Measurements from ENCODE around the gene ODAD3. TPM values are rescaled to one million over a fixed set of nuclear protein-coding genes. Genes with fewer than 3 reads are reported as not detected.

ODAD3 gene
- total RNA-seq, 1 donor from 2014 or later: 1.4 TPM

- Mint-ChIP-seq H3K36me3 (peaks cover 9% of the 10 kb centered on the region), H3K27me3 (ENCODE audit: low read depth) (peaks cover 62% of the 10 kb centered on the region), H3K27ac (no peak within 1 kb of the TSS), H3K4me3 (peak within 1 kb of the TSS; percentile 43), H3K4me1 (peaks cover 10% of the 10 kb centered on the region), H3K9me3 (no peaks in the 10 kb centered on the region)
- no peak for TF ChIP-seq CTCF (IDR thresholded peaks at IDR 0.05; ENCODE audit: unreplicated experiment)
- no peak for DNase-seq (ENCODE audit: low spot score in 2 of 2, unreplicated experiment in 2 of 2)
These were observed 46.0 kb upstream of the ODAD3 start, which contains the start of gene ELAVL3 for GRCh38 chr19:11480715-11481533. Gene ELAVL3, minus strand, starts transcription at chr19:11481046. Its CDS starts 438 bp downstream, at chr19:11480608.

DNA sequence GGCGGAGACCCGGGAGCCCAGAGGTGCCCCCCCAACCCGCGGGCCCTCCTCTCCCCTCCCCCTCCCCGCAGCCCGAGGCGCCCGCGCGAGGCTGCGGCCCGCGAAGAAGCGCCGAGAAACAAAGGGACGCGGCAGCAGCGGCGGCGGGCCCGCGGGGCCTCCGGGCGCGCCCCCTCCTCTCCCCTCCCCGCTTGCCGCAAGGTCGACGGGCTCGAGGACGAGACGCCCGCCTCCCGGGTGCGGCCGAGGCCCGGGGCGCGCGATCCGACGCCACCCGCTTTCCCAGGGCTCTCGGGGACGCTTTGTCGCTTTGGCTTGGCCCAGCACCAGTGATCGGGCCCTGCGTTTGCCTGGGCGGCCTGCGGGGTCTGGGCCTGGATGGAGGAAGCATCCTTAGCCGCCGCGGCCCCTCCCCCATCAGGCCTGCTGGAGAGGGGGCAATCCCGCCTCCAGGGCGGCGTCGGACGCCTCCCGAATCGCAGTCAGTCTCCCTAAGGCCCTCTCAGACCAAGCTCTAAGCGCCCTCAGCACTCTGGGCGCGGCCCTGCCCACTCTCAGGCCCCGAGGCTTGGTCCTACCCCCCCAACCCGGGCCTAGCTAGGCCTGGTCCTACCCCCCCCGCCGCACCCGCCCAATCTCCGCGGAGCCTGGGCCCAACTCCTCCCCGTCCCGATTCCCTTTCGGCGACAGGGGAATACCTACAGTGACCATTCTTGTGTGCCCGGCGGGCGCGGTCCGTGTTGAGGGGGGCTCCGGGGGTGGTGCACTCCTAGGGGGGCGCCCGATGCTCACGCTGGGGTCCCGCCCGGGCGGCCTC lies 45.2 kb upstream of the ODAD3 start:
- Mint-ChIP-seq H3K4me1 (peaks cover 10% of the 10 kb centered on the region), H3K27me3 (ENCODE audit: low read depth) (peaks cover 67% of the 10 kb centered on the region), H3K9me3 (no peaks in the 10 kb centered on the region), H3K27ac (no peak overlapping the region), H3K4me3 (no peak overlapping the region), H3K36me3 (peaks cover 5% of the 10 kb centered on the region)
- DNase-seq (ENCODE audit: low spot score in 2 of 2, unreplicated experiment in 2 of 2): no peak
- no peak for TF ChIP-seq CTCF (IDR thresholded peaks at IDR 0.05; ENCODE audit: unreplicated experiment)

- H3K27ac Mint-ChIP-seq: no peak overlapping the region
- H3K4me3 Mint-ChIP-seq: peak overlapping the region; percentile 10
- DNase-seq (ENCODE audit: low spot score in 2 of 2, unreplicated experiment in 2 of 2): no peak
- no peaks in the 10 kb centered on the region for H3K9me3 Mint-ChIP-seq
- peaks cover 10% of the 10 kb centered on the region for H3K4me1 Mint-ChIP-seq
- peaks cover 68% of the 10 kb centered on the region for H3K27me3 Mint-ChIP-seq (ENCODE audit: low read depth)
- TF ChIP-seq CTCF (IDR thresholded peaks at IDR 0.05; ENCODE audit: unreplicated experiment): no peak
- H3K36me3 Mint-ChIP-seq: peaks cover 3% of the 10 kb centered on the region
These were observed 44.4 kb upstream of the ODAD3 start for GRCh38 chr19:11479090-11479897.

- no peak for DNase-seq (ENCODE audit: low spot score in 2 of 2, unreplicated experiment in 2 of 2)
- no peaks in the 10 kb centered on the region for H3K36me3 Mint-ChIP-seq
- TF ChIP-seq CTCF (IDR thresholded peaks at IDR 0.05; ENCODE audit: unreplicated experiment): no peak
- peak overlapping the region; percentile 10 for H3K4me3 Mint-ChIP-seq
- no peak overlapping the region for H3K27ac Mint-ChIP-seq
- H3K9me3 Mint-ChIP-seq: no peaks in the 10 kb centered on the region
- peaks cover 67% of the 10 kb centered on the region for H3K27me3 Mint-ChIP-seq (ENCODE audit: low read depth)
- peaks cover 10% of the 10 kb centered on the region for H3K4me1 Mint-ChIP-seq
These were observed 43.5 kb upstream of the ODAD3 start for GRCh38 chr19:11478167-11479089.
